Epithelial cell of proximal tubule (primary cell): ENCODE results near the gene FRRS1. TPM values are rescaled to one million over a fixed set of nuclear protein-coding genes. Genes with fewer than 3 reads are reported as not detected.

Source experiments
- DNase-seq: peaks from one replicate; pipeline ENCODE4 v3.0.0-alpha.2; 2011; ENCODE audit warnings: low read depth
- H3K4me3 ChIP-seq: 2 replicates; pipeline ENCODE4 v1.5.1; 2011; ENCODE audit warnings: low read depth, mild to moderate bottlenecking, low read length
- CTCF ChIP-seq: conservative IDR thresholded peaks from 2 replicates; pipeline ENCODE4 v1.5.1; 2012; ENCODE audit warnings: low read depth, mild to moderate bottlenecking, low read length
- total RNA-seq: library from RNA; depleted of rRNA; stranded (reverse); fragments of >200 nt; gene quantifications from 2 replicates; pipeline ENCODE4 v1.2.3, GENCODE V29; 2015

FRRS1 gene
- total RNA-seq, 1 donor from 2014 or later = 3.3 TPM

GRCh38 chr1:99768524-99769245, 2.2 kb upstream of the FRRS1 start:
- TF ChIP-seq CTCF = no peak

GRCh38 chr1:99768104-99768503, 1.7 kb upstream of the FRRS1 start:
- DNase-seq = no peak
- no peak for TF ChIP-seq CTCF

More at GRCh38 chr1:99768524-99769245, 2.2 kb upstream of the FRRS1 start:
- no peak for DNase-seq
- no peak overlapping the region for H3K4me3 ChIP-seq

GRCh38 chr1:99764909-99765308, 1.5 kb downstream of the FRRS1 start:
- no peak overlapping the region for H3K4me3 ChIP-seq
- TF ChIP-seq CTCF = no peak
- DNase-seq = no peak

More at GRCh38 chr1:99768104-99768503, 1.7 kb upstream of the FRRS1 start:
- no peak overlapping the region for H3K4me3 ChIP-seq

- no peak for DNase-seq
- TF ChIP-seq CTCF = no peak
- no peak overlapping the region for H3K4me3 ChIP-seq
Observed at GRCh38 chr1:99764439-99764838, 2.0 kb downstream of the FRRS1 start.

GRCh38 chr1:99763956-99764355, 2.5 kb downstream of the FRRS1 start:
- TF ChIP-seq CTCF = no peak
- DNase-seq = no peak
- no peak overlapping the region for H3K4me3 ChIP-seq

- H3K4me3 ChIP-seq = no peak overlapping the region
- no peak for DNase-seq
- TF ChIP-seq CTCF = no peak
Observed at GRCh38 chr1:99761774-99762173, 4.7 kb downstream of the FRRS1 start.
